Fibroblast of peridontal ligament (primary cell): ENCODE measurements around the gene C16orf96.

Experiments
- DNase-seq: peaks from one replicate; pipeline ENCODE4 v3.0.0-alpha.2; 2010; ENCODE audit errors: extremely low read depth

C16orf96 gene

GRCh38 chr16:4556112-4556511, at the start of gene C16orf96:
Gene C16orf96 (plus strand): TSS chr16:4556340. CDS start chr16:4556490, 150 bp downstream.
- peak; percentile 14 for DNase-seq

GRCh38 chr16:4506450-4506849, 49.7 kb upstream of the C16orf96 start:
- peak; percentile 87 for DNase-seq

GRCh38 chr16:4507588-4508345, 48.4 kb upstream of the C16orf96 start:
- no peak for DNase-seq

GRCh38 chr16:4508806-4509205, 47.3 kb upstream of the C16orf96 start:
- DNase-seq: no peak

- DNase-seq: no peak
These were observed 46.7 kb upstream of the C16orf96 start for GRCh38 chr16:4509420-4509819.

- no peak for DNase-seq
These were observed 46.0 kb upstream of the C16orf96 start for GRCh38 chr16:4510131-4510530.

- no peak for DNase-seq
These were observed 45.3 kb upstream of the C16orf96 start for GRCh38 chr16:4510747-4511426.

- peak; percentile 32 for DNase-seq
These were observed 44.6 kb upstream of the C16orf96 start for GRCh38 chr16:4511441-4512082.

- no peak for DNase-seq
These were observed 43.7 kb upstream of the C16orf96 start for GRCh38 chr16:4512473-4512872.

GRCh38 chr16:4513086-4513860, 42.9 kb upstream of the C16orf96 start:
- DNase-seq: no peak

- DNase-seq: no peak
These were observed 42.3 kb upstream of the C16orf96 start for GRCh38 chr16:4513881-4514280.

GRCh38 chr16:4514606-4515005, 41.5 kb upstream of the C16orf96 start:
- no peak for DNase-seq

GRCh38 chr16:4515611-4516233, 40.4 kb upstream of the C16orf96 start:
- DNase-seq: peak; percentile 15

GRCh38 chr16:4517812-4518680, 38.1 kb upstream of the C16orf96 start:
- no peak for DNase-seq

- no peak for DNase-seq
These were observed 36.7 kb upstream of the C16orf96 start for GRCh38 chr16:4519274-4520058.

GRCh38 chr16:4520913-4521312, 35.2 kb upstream of the C16orf96 start:
- no peak for DNase-seq

- DNase-seq: no peak
These were observed 34.0 kb upstream of the C16orf96 start for GRCh38 chr16:4522051-4522581.

GRCh38 chr16:4523686-4524085, 32.5 kb upstream of the C16orf96 start:
- DNase-seq: no peak

GRCh38 chr16:4524571-4524970, 31.6 kb upstream of the C16orf96 start:
- DNase-seq: no peak
